CD4-positive, CD25-positive, alpha-beta regulatory T cell (primary cell): ENCODE data around the gene RFPL2. TPM values are rescaled to one million over a fixed set of nuclear protein-coding genes. Genes with fewer than 3 reads are reported as not detected.

ENCODE experiments used
- polyA plus RNA-seq, 4 donors: library from polyadenylated mRNA; unstranded; fragments of 300-500 nt; fragmentation: Illumina TruSeq; gene quantifications; one replicate each; pipeline ENCODE4 v1.2.3, GENCODE V29; 2021
- total RNA-seq: library from RNA; stranded (reverse); gene quantifications from one replicate; pipeline ENCODE4 v1.2.3, GENCODE V29; 2022

The RFPL2 gene
- total and polyA plus RNA-seq, 5 donors from 2014 or later = 0.27 to 2.6 (median 0.34) TPM

Other genes starting within 250 kb of the RFPL2 start
- gene SLC5A1, start 161.8 kb downstream of the RFPL2 start, total RNA-seq = not detected
- not detected for gene SLC5A1, start 161.8 kb downstream of the RFPL2 start, polyA plus RNA-seq
- not detected for gene C22orf42, start 45.8 kb downstream of the RFPL2 start, total RNA-seq
- not detected for gene C22orf42, start 45.8 kb downstream of the RFPL2 start, polyA plus RNA-seq
- not detected for gene SLC5A4, start 50.3 kb upstream of the RFPL2 start, total RNA-seq
- not detected for gene SLC5A4, start 50.3 kb upstream of the RFPL2 start, polyA plus RNA-seq
- not detected for gene RFPL3, start 152.8 kb upstream of the RFPL2 start, total RNA-seq
- not detected for gene RFPL3, start 152.8 kb upstream of the RFPL2 start, polyA plus RNA-seq
- gene RTCB, start 207.2 kb upstream of the RFPL2 start, total RNA-seq = 39.0 TPM
- 100 to 1,000 TPM; 107 to 125 (median 115) TPM for gene RTCB, start 207.2 kb upstream of the RFPL2 start, polyA plus RNA-seq